Testis (tissue), 2 donors: ENCODE data around the gene ARID2.

Experiments used
- CTCF ChIP-seq, 3 experiments: fragments of 450-650 bp in 2 of 3; fragments of 200-600 bp in 1 of 3; sonication (generic) in 1 of 3; IDR thresholded peaks; one replicate each; pipeline ENCODE4 v1.5.1; 2016 to 2019; ENCODE audit warnings: antibody characterized with exemption in 3 of 3, mild to moderate bottlenecking in 2 of 3, moderate library complexity in 1 of 3
- POLR2A ChIP-seq: fragments of 450-650 bp; IDR thresholded peaks from one replicate; pipeline ENCODE4 v1.6.1; 2017; ENCODE audit warnings: antibody characterized with exemption, mild to moderate bottlenecking, moderate library complexity

- TF ChIP-seq POLR2A = no peak
- TF ChIP-seq CTCF (IDR thresholded peaks at IDR 0.05) = no peak
These were observed 33.9 kb downstream of the ARID2 start for GRCh38 chr12:45763381-45763780.
